ENCODE measurements around the gene PCDHGA3.
"Not testable (repeated sequence)": the region's sequence is repeated elsewhere in the genome, so short reads cannot be mapped to it uniquely, and the experiment has no call there.

The PCDHGA3 gene

GRCh38 chr5:141346017-141346416 is 2.4 kb downstream of the PCDHGA3 start:
- not testable (repeated sequence) for DNase-seq (ENCODE audit: low read depth in 2 of 2)

DNA sequence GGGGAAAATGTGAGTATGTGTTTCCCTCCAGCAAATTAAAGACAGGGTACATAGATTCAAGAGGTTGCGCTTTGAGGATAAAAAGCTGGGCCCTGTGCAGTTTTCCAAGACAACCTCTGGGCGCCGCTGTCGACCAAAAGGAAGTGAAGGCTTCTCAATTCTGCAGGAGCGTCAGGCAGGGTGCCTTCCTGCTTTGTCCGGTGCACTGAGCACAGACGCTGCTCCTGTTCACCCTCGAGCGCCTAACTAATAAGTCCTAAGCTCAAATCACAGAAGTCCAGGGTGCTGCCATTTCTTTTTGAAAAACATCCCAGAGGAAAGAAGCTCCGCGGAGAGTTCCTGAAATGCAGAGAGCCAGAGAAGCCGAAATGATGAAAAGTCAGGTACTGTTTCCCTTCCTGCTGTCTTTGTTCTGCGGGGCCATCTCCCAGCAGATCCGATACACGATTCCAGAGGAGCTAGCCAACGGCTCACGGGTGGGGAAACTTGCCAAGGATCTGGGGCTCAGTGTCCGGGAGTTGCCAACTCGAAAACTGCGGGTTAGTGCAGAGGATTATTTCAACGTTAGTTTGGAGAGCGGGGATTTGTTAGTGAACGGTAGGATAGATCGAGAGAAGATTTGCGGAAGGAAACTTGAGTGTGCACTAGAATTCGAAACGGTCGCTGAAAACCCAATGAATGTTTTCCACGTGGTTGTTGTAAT is 6.4 kb downstream of the PCDHGA3 start, which contains the start of gene PCDHGB1:
Gene PCDHGB1, plus strand, starts transcription at position 183 of the 703 bp plus-strand sequence. Its CDS starts 162 bp downstream, at position 345.
- no peak for DNase-seq (ENCODE audit: low read depth in 2 of 2)

- DNase-seq (ENCODE audit: low read depth in 2 of 2): no peak
Measured at GRCh38 chr5:141351591-141351990, 8.0 kb downstream of the PCDHGA3 start.

- no peak for DNase-seq (ENCODE audit: low read depth in 2 of 2)
Measured at GRCh38 chr5:141354900-141355469, 11.4 kb downstream of the PCDHGA3 start, which contains the start of gene PCDHGA4. Gene PCDHGA4, plus strand, starts transcription at chr5:141355021. Its CDS starts 87 bp downstream, at chr5:141355108.

DNA sequence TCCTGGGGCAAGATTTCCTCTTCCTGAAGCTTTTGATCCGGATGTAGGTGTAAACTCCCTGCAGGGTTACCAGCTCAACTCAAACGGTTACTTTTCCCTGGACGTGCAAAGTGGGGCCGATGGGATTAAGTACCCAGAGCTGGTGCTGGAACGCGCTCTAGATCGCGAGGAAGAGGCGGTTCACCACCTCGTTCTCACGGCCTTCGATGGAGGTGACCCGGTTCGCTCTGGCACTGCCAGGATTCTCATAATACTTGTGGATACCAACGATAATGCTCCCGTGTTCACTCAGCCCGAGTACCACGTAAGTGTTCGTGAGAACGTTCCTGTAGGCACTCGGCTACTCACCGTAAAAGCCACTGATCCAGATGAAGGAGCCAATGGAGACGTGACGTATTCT is 12.0 kb downstream of the PCDHGA3 start:
- no peak for DNase-seq (ENCODE audit: low read depth in 2 of 2)

DNA sequence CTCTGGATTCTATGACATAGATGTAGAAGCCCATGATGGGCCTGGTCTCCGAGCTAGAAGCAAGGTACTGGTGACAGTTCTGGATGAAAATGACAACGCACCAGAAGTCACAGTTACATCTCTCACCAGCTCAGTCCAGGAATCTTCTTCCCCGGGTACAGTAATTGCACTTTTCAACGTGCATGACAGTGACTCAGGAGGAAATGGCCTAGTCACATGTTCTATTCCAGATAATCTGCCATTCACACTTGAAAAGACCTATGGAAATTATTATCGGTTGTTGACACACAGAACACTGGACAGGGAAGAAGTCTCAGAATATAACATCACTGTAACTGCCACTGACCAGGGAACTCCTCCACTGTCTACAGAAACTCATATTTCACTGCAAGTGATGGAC is 12.5 kb downstream of the PCDHGA3 start:
- no peak for DNase-seq (ENCODE audit: low read depth in 2 of 2)

DNA sequence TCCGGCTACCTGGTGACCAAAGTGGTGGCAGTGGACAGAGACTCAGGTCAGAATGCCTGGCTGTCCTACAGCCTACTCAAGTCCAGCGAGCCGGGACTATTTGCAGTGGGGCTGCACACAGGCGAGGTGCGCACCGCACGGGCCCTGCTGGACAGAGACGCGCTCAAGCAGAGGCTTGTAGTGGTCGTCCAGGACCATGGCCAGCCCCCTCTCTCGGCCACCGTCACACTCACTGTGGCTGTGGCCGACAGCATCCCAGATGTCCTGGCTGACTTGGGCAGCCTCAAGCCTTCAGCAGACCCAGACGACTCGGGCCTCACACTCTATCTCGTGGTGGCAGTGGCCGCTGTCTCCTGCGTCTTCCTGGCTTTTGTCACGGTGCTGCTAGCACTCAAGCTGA is 13.3 kb downstream of the PCDHGA3 start:
- no peak for DNase-seq (ENCODE audit: low read depth in 2 of 2)

DNA sequence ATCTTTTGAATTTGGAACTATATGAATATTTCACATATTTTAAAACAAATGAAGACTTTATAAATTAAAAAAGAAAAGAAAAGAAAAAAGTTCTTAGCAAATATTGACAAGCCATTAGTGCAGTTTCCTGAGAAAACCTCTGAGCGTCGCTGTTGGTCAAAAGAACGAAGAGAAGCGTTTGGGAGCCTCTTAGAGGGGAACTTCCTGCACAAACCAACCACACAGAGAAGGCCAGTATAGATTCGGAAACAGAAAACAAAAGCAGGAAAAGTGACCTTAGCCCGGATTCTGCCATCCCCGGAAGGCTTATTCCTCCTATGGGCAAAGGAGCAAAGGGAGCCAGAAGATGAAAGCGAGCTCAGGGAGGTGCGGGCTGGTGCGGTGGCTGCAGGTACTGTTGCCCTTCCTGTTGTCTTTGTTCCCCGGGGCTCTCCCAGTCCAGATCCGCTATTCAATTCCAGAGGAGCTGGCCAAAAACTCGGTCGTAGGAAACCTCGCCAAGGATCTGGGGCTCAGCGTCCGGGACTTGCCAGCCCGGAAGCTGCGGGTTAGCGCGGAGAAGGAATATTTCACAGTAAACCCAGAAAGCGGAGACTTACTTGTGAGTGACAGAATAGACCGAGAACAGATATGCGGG is 16.3 kb downstream of the PCDHGA3 start, which contains the start of gene PCDHGB2:
Gene PCDHGB2, plus strand, starts transcription at position 205 of the 637 bp plus-strand sequence. Its CDS starts 142 bp downstream, at position 347.
- DNase-seq (ENCODE audit: low read depth in 2 of 2): no peak

- no peak for DNase-seq (ENCODE audit: low read depth in 2 of 2)
Measured at GRCh38 chr5:141360685-141361084, 17.1 kb downstream of the PCDHGA3 start.

- DNase-seq (ENCODE audit: low read depth in 2 of 2): no peak
Measured at GRCh38 chr5:141362719-141363118, 19.1 kb downstream of the PCDHGA3 start.

DNA sequence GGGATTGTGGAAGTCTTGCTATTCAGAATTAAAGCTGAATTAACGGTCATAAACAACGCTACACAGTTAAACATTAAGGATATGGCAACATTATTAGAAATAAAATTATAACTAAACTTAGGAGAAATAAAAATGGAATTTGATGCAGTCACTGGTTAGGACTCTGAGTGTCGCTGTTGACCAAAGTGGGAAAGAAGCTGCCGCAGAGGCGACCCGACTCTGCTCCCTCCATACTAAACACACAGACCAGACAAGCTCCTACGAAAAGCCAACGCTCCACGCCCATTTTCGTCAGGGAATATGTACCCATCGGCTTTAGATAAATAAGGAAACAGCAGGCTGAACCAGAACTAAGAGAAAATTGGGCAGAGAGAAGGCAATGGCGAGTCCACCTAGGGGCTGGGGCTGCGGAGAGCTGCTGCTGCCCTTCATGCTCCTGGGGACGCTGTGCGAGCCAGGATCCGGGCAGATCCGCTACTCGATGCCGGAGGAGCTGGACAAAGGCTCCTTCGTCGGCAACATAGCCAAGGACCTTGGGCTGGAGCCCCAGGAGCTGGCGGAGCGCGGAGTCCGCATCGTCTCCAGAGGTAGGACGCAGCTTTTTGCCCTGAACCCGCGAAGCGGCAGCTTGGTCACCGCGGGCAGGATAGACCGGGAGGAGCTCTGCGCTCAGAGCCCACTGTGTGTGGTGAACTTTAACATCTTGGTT is 20.5 kb downstream of the PCDHGA3 start, which contains the start of gene PCDHGA5:
Gene PCDHGA5, plus strand, starts transcription at position 211 of the 709 bp plus-strand sequence. Its CDS starts 169 bp downstream, at position 380.
- no peak for DNase-seq (ENCODE audit: low read depth in 2 of 2)

- no peak for DNase-seq (ENCODE audit: low read depth in 2 of 2)
Measured at GRCh38 chr5:141366016-141366896, 22.6 kb downstream of the PCDHGA3 start.

- no peak for DNase-seq (ENCODE audit: low read depth in 2 of 2)
Measured at GRCh38 chr5:141369994-141370848, 26.6 kb downstream of the PCDHGA3 start, which contains the start of gene PCDHGB3. Gene PCDHGB3, plus strand, starts transcription at chr5:141370242. Its CDS starts 153 bp downstream, at chr5:141370395.

DNA sequence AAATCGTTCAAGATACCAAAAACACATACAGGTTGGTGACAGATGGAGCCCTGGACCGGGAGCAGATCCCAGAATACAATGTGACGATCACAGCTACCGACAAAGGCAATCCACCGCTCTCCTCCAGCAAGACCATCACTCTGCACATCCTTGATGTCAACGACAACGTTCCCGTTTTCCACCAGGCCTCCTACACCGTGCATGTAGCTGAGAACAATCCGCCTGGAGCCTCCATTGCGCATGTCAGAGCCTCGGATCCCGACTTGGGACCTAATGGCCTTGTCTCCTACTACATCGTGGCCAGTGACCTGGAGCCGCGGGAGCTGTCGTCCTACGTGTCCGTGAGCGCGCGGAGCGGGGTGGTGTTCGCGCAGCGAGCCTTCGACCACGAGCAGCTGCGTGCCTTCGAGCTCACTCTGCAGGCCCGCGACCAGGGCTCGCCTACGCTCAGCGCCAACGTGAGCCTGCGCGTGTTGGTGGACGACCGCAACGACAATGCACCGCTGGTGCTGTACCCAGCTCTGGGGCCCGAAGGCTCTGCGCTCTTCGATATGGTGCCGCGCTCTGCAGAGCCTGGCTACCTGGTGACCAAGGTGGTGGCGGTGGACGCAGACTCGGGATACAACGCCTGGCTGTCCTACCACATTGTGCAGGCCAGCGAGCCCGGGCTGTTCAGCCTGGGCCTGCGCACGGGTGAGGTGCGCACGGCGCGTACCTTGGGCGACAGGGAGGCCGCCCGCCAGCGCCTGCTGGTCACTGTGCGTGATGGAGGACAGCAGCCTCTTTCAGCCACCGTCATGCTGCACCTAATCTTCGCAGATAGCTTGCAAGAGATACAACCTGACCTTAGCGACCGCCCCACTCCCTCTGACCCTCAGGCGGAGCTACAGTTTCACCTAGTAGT is 28.2 kb downstream of the PCDHGA3 start:
- no peak for DNase-seq (ENCODE audit: low read depth in 2 of 2)

GRCh38 chr5:141373673-141374317 is 30.2 kb downstream of the PCDHGA3 start, which contains the start of gene PCDHGA6:
Gene PCDHGA6, plus strand, starts transcription at chr5:141373891. Its CDS starts 193 bp downstream, at chr5:141374084.
- no peak for DNase-seq (ENCODE audit: low read depth in 2 of 2)

DNA sequence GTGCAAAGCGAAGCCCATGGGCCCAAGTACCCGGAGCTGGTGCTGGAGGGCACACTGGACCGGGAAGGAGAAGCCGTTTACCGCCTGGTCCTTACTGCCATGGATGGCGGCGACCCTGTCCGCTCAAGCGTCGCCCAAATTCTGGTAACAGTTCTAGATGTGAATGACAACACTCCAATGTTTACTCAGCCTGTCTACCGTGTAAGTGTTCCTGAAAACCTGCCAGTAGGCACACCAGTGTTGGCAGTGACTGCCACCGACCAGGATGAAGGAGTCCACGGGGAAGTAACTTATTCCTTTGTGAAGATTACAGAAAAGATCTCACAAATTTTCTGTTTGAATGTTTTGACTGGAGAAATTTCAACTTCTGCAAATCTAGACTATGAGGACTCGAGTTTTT is 31.0 kb downstream of the PCDHGA3 start:
- no peak for DNase-seq (ENCODE audit: low read depth in 2 of 2)

- not testable (repeated sequence) for DNase-seq (ENCODE audit: low read depth in 2 of 2)
Measured at GRCh38 chr5:141375444-141376155, 32.0 kb downstream of the PCDHGA3 start.

Data from stimulated activated CD8-positive, alpha-beta memory T cell treated with anti-CD3 and anti-CD28 coated beads, Interleukin-15, amount 100 ng/mL, for 48 hours (primary cell).